Peyer's patch (tissue), 4 donors: ENCODE results near the gene TSPEAR.

Source experiments
- CTCF ChIP-seq, 6 experiments: fragments of 450-650 bp in 4 of 6; fragments of 200-600 bp in 2 of 6; sonication (generic) in 1 of 6; IDR thresholded peaks; one replicate each; pipeline ENCODE4 v1.5.1; 2017 to 2019; ENCODE audit warnings: antibody characterized with exemption in 6 of 6, mild to moderate bottlenecking in 3 of 6, moderate library complexity in 1 of 6
- POLR2A ChIP-seq, 2 donors: fragments of 450-650 bp; IDR thresholded peaks; one replicate each; pipeline ENCODE4 v1.5.1; 2017; ENCODE audit warnings: antibody characterized with exemption in 2 of 2, mild to moderate bottlenecking in 2 of 2, moderate library complexity in 2 of 2

GRCh38 chr21:44696572-44696971 is 14.8 kb downstream of the TSPEAR start:
- TF ChIP-seq CTCF (IDR thresholded peaks at IDR 0.05), result no peak
- TF ChIP-seq POLR2A (IDR thresholded peaks at IDR 0.05), result no peak
